GM23248 (cell line): ENCODE data around the gene GNL1.
"Not testable (repeated sequence)": the region's sequence is repeated elsewhere in the genome, so short reads cannot be mapped to it uniquely, and the experiment has no call there.

Source experiments
- EZH2 ChIP-seq: fragments of 200-600 bp; sonication (generic); IDR thresholded peaks from 2 replicates; pipeline ENCODE4 v1.6.1; 2018; ENCODE audit warnings: antibody characterized with exemption, mild to moderate bottlenecking; ENCODE audit not compliant: insufficient read depth, poor library complexity, severe bottlenecking
- EZH2phosphoT487 ChIP-seq: fragments of 200-600 bp; sonication (generic); IDR thresholded peaks from 2 replicates; pipeline ENCODE4 v1.6.1; 2018; ENCODE audit warnings: antibody characterized with exemption, moderate library complexity, mild to moderate bottlenecking, low read depth; ENCODE audit not compliant: insufficient read depth

DNA sequence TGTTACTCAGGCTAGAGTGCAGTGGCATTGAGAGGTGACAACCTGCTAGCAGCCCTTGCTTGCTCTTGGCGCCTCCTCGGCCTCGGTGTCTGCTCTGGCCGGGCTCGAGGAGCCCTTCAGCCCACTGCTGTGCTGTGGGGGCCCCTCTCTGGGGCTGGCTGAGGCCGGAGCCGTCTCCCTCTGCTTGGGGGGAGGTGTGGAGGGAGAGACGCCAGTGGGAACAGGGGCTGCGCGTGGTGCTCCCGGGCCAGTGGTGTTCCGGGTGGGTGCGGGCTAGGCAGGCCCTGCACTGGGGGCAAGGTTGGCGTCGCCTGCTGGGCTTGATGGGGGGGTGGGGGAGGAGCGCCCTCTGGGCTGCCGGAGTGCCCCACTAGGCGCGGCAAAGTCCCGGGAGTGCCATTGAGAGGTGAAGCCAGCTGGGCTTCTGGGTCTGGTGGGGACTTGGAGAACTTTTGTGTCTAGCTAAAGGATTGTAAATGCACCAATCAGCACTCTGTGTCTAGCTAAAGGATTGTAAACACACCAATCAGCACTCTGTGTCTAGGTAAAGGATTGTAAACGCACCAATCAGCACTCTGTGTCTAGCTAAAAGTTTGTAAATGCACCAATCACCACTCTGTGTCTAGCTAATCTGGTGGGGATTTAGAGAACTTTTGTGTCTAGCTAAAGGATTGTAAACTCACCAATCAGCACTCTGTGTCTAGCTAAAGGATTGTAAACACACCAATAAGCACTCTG, 38.4 kb downstream of the GNL1 start:
- not testable (repeated sequence) for TF ChIP-seq EZH2, EZH2phosphoT487
